GM12864 (cell line): ENCODE results near the gene ZKSCAN3.
A peak's percentile ranks its signal among the peaks of the same experiment; 100 is the strongest.

Experiments used
- DNase-seq: peaks from one replicate; pipeline ENCODE4 v3.0.0-alpha.2; 2011; ENCODE audit warnings: low read depth
- H3K4me3 ChIP-seq: 2 replicates; pipeline ENCODE4 v1.5.1; 2011; ENCODE audit warnings: mild to moderate bottlenecking, low read depth, low read length, control low read depth
- TF ChIP-seq, protein P1 (sequence below): IDR thresholded peaks from 2 replicates; pipeline ENCODE4 v1.5.1; 2011; ENCODE audit warnings: low read depth, mild to moderate bottlenecking, moderate library complexity, low read length, control low read depth, inconsistent platforms; ENCODE audit errors: missing control alignments

ZKSCAN3 gene

DNA sequence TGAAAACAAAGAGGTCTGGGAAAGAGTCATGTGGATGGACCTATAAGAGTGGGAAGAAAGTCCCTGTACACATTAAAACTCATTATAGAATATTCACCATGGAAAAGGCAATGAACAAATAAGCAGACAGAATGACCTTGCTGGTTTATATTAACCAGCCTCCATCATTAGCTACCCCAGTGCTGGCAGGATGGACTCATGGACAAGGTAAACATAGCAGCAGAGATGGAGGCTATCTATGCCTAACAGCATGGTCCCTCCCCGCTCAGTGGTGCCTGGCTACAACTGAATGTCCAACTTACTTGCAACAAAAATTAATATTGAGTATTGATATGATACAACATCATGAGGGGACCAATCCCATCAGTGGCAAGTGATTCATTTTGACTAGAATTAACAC lies 4.5 kb upstream of the ZKSCAN3 start:
- no peak overlapping the region for H3K4me3 ChIP-seq
- DNase-seq = no peak
- TF ChIP-seq, protein P1, sequence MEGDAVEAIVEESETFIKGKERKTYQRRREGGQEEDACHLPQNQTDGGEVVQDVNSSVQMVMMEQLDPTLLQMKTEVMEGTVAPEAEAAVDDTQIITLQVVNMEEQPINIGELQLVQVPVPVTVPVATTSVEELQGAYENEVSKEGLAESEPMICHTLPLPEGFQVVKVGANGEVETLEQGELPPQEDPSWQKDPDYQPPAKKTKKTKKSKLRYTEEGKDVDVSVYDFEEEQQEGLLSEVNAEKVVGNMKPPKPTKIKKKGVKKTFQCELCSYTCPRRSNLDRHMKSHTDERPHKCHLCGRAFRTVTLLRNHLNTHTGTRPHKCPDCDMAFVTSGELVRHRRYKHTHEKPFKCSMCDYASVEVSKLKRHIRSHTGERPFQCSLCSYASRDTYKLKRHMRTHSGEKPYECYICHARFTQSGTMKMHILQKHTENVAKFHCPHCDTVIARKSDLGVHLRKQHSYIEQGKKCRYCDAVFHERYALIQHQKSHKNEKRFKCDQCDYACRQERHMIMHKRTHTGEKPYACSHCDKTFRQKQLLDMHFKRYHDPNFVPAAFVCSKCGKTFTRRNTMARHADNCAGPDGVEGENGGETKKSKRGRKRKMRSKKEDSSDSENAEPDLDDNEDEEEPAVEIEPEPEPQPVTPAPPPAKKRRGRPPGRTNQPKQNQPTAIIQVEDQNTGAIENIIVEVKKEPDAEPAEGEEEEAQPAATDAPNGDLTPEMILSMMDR = no peak

DNA sequence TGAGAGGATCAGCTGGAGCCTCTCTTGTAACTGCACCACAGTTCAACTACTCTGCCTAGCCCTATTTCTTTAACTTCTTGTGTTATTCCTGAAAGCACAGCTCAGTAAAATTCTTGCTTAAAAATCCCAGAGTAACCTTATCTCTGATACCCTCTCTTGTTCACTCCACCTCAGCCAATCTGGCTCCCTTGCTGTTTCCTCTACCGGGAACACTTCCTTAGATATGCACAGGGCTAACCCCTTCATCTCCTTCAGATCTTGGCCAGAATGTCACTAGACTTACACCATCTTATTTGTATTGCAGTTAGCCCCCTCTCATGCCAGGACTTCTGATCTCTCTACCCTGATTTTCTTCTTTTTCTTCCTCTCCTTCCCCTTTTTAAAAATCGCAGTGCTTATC lies 2.6 kb upstream of the ZKSCAN3 start:
- no peak for DNase-seq
- no peak overlapping the region for H3K4me3 ChIP-seq
- TF ChIP-seq, protein P1 = no peak

DNA sequence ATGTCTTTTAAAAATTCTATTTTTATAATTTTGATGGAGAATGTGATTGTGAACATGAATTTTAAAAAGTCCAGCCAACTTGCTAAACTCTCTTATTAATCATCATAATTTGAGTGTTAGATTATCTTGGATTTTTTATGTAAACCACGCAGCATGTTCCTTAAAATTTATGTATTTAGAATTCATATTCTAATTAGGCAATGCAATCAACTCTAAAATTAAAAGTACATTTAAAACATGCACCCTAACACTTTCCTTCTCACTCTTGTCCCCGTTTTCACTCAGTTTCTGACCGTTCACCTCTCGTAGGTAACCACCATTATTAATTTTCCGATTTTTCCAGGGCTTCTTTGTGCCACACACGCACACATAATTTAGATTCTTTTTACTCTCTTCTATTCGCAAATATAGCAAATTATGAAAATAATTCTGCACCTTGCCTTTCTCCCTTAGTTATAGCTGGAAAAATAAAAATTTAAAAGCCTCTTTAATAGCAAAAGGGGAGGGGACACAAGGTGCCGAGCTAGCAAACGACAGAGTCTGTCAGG lies 329 bp upstream of the ZKSCAN3 start:
- no peak for DNase-seq
- H3K4me3 ChIP-seq = peak overlapping the region; percentile 74
- TF ChIP-seq, protein P1 = no peak

DNA sequence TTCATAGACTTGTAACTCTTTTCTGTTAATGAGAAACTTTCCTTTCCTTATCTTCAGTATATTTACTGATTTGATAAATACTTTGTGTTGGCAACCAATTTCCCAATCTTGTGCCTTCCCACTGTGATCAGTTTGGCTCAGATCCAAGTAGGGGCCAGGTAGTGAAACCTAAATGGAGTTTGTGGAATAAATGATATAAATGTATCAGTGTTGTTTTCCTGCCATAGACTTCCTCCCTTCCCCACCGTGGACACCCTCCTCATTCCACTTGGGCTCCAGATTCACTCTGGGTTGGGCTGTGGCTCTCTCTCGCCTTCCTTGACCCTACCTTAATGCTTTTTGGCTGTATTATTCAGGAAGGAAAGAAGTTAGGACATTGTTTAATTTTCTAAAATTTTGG lies 1.3 kb downstream of the ZKSCAN3 start:
- DNase-seq = no peak
- TF ChIP-seq, protein P1 = no peak
- no peak overlapping the region for H3K4me3 ChIP-seq

DNA sequence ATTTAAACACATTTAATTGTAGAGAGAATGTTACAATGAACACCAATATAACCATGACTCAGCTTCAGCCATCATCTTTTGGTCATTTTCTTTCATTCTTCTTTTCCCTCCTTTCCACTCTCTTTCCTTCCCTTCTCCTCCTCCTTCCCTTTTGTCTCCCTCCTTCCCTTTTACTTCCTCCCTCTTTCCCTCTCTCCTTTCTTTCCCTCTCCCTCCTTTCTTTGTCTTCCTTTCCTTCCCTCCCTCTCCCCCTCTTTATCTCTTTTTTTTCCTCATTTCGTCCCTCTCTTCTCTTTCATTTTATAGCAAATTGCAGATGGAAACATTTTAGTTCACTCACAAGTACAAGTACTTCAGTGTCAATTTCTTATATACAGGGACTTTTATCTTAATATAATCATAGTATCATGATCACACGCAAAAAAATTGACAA lies 1.8 kb downstream of the ZKSCAN3 start:
- TF ChIP-seq, protein P1 = no peak
- no peak overlapping the region for H3K4me3 ChIP-seq
- no peak for DNase-seq

DNA sequence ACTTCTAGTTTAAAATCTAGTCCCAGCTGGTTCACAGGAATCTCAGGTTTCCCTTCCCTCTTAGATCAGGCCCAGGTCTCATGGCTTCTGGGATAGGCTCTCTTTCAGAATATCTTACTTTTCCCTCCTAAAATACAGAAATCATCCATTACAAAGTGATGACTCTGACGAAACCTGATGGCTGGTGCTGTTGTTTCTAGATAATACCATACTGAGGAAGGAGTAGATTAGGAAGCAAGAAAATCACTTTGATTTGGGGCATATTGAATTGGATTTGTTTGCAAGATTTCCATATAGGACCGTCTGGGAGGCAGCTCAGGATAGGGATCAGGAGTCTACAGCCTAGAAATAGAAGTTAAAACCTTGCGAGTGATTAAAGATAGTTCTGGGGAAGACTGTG lies 3.6 kb downstream of the ZKSCAN3 start:
- TF ChIP-seq, protein P1 = no peak
- H3K4me3 ChIP-seq = no peak overlapping the region
- DNase-seq = no peak

DNA sequence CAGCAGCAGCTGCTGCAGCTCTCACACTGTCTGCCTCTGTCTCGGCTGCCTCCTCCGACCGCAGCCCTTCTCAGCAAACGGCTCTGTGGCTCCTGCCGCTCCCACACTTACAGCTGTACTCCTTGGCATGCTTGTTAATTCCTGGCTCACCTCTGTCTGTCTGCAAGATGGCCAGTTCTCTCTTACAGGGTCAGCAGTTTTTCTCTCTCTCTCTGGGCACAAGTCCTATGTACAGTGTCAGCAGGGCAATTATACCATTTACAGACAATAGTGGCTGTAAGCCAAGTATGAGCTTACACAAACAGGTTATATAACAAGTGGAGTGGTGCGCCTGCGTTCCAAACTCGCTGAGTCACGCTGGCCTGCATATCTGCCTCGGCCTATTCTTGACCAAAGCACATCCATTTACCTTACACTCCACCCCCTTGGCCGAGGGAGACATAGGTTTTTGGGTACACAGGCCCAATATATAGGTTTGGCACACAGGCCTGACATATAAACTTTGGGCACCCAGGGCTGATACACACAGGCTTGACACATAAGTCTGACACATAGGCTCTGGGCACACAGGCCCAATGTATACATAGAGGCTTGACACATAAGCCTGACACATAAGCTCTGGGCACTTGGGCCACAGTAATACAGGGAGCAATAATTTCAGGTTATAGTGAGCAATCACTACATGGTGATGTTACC lies 4.4 kb downstream of the ZKSCAN3 start:
- H3K4me3 ChIP-seq = no peak overlapping the region
- TF ChIP-seq, protein P1 = no peak
- DNase-seq = no peak
